Stimulated activated CD8-positive, alpha-beta memory T cell treated with anti-CD3 and anti-CD28 coated beads, Interleukin-4, amount 100 ng/mL, for 48 hours (primary cell): Measurements from ENCODE around the gene COPS7B.
"Not testable (repeated sequence)": the region's sequence is repeated elsewhere in the genome, so short reads cannot be mapped to it uniquely, and the experiment has no call there.

ENCODE experiments used
- DNase-seq: peaks from one replicate; pipeline ENCODE4 v3.0.0-alpha.2; 2020

COPS7B gene

DNA sequence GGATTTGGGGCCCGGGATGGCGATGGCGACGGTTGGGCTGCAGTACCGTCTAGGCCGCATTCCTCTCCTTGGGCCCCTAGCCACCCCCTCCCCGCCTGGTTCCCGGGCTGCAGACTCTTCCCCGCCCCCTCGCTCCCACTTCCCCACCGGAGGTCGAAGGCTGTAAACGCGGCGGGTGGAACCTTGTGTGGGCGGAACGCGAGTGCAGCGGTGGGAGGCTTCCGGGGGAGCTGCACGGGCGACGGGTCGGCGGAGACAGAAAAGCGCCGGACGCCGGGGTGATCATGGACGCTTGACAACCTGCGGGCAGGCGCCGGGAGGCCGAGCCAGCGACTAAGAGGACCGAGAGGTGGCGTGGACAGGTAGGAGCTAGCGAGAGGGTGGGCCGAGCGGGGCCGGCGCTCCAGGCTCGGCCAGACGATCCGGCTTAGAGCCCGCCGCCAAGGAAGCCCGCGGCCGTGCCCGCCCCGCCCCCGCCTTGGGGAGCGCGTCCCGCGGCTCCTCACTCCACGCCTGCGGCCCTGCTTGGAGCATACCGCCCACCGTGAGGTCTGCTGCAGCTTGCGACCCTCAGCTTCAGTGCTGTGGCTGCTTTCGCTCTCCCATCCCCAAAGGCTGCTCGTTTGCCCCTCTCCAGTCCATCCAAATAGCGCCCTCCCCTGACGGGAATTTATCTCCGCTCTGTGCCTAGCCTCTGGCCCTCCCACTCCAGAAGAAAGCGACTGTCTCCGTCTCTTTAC, at the start of gene COPS7B:
Gene COPS7B (plus strand): TSS at position 269 of the 740 bp plus-strand sequence. CDS start 2,126 bp downstream, outside the sequence.
- peak; percentile 91 for DNase-seq

DNA sequence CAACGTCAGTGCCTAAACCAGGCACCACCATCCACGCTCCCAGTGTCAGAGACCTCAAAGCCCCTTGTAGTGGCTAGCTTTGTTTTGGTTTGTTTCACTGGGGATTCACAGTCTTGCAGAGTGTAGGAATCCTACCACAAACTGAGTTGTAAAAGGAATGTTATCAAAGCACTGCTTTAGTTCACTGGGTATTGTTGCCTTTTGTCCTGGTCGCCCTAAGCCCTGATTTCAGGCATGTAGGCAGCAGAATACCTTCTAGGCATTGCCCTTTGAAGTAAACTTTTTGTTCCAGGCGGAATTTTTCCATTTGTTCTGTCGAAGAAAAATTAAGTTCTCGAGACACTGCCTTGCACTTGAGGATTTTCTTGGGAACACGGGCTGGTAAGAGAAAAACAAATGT, 48.5 kb upstream of the COPS7B start:
- no peak for DNase-seq

DNA sequence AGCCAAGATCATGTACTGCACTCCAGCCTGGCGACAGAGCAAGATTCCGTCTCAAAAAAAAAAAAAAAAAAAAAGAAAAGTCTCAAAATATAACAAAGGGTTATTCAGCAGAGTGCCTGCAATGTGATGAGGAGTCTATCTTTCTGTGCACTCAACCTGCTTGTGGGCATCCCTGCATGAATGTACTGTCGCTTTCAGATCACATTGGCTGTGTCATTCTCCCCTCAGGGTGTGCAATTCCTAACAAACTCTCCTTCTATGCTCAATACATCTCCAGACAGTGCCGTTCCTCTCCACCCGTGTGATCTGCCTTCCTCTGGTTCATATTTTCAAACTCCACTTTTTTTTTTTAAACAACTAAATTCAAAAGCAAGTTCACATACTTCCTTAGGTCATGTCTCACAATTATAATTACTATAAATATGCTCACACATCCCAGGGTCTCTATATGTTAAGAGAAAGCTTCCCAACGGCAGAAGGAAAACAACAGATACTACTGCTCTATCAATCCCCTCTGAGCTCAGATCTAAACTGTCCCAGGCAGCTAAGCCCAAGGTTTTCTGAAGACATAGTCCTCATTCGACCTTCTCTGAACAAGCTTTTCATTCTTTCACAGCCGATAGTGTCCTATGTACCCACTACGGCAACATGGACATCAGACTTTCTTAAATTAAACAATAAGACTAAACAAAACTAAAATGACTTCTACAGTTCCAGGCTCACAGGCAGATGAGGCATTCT, 42.7 kb upstream of the COPS7B start:
- no peak for DNase-seq

DNA sequence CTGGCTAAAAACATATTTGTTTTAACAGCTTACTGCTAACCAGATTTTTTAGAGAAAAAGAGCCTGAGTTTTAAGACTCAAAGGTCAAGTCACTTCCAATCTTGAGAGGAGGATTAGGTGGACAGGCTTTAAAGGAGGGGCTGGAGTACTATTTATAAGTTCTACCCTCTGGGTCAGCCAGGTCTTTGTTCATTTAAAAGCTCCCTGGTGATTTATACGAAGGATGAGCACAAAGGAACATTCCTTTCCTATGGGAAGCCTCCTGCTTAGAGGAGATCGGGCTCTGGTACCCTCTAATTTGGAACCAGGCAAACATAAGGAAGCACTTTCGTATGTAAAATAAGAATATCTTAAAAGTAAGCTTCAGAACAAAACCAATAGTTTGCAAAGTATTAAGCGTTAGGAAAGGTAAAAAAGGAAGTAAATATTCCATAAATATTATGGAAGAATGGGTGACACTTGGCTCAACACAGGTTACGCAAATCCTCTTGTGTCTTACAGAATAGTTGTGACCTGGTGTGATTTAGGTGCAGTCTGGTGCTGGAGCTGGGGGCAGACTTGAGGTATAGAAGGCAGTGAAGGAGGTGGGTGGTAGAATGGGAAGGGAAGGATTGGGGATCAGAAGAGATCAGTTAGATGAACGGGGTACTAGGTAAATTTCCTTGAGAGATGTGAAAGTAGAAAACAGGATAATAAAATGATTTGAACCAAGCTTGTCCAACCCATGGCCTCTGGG, 40.8 kb upstream of the COPS7B start:
- no peak for DNase-seq

DNA sequence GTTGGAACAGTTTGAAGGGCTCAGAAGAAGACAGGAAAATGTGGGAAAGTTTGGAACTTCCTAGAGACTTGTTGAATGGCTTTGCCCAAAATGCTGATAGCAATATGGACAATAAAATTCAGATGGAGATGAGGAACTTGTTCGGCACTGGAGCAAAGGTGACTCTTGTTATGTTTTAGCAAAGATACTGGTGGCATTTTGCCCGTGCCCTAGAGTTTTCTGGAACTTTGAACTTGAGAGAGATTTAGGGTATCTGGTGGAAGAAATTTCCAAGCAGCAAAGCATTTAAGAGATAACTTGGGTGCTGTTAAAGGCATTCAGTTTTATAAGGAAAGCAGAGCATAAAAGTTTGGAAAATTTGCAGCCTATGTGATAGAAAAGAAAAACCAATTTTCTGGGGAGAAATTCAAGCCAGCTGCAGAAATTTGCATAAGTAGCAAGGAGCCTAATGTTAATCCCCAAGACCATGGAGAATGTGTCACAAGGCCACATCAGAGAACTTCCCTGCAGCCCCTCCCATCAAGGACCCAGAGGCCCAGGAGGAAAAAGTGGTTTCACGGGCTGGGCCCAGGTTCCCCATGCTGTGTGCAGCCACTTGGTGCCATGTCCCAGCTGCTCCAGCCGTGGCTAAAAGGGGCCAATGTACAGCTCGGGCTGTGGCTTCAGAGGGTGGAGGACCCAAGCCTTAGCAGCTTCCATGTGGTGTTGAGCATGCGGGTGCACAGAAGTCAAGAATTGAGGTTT, 37.9 kb upstream of the COPS7B start:
- DNase-seq: not testable (repeated sequence)

DNA sequence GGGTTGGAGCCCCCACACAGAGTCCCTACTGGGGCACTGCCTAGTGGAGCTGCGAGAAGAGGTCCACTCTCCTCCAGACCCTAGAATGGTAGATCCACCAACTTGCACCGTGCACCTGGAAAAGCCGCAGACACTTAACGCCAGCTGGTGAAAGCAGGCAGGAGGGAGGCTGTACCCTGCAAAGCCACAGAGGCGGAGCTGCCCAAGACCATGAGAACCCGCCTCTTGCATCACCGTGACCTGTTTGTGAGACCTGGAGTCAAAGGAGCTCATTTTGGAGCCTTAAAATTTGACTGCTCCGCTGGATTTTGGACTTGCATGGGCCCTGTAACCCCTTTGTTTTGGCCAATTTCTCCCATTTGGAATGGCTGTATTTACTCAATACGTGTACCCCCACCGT, 37.2 kb upstream of the COPS7B start:
- not testable (repeated sequence) for DNase-seq

DNA sequence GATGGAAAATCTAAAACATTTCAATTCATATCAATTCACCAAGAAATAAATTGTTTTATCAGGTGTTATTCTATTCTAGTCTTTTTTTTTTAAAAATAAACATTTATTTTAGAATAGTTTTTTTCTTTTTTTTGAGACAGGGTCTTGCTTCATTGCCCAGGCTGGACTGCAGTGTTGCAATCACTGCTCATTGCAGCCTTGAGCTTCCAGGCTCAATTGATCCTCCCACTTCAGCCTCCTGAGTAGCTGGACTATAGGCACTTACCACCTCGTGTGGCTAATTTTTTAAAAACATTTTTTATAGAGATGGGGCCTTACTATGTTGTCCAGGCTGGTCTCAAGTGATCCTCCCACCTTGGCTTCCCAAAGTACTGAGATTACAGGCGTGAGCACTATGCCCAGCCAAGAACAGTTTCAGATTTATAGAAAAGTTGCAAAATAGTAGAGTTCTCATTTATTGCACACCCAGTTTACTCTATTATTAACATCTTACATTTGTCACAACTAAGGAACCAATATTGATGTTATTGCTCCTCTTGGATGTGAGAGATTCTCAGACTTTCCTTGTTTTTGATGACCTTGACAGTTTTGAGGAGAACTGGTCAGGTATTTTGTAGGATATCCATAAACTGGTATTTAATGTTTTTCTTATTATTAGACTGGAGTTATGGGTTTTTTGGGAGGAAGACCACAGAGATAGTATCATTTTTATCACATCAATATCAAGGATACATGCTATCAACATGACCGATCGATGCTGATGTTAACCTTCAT, 35.0 kb upstream of the COPS7B start:
- DNase-seq: no peak

DNA sequence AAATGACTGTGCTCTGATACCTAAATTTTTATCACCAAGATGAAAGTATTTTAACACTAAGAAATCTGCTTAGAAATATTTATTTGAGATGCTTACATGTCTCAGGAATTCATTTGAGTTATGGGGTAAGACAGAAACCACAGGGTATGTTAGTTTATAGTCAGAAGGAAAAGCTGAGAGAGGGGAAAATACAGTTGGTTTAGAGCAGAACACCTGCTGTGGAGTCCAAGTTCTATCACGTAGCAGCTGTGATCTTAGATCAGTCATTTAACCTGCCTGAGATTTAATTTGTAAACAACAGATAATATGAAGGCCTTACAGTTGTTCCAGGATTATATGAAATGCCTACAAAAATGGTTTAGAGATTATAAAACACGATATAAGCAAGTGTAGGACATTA, 34.2 kb upstream of the COPS7B start:
- no peak for DNase-seq

DNA sequence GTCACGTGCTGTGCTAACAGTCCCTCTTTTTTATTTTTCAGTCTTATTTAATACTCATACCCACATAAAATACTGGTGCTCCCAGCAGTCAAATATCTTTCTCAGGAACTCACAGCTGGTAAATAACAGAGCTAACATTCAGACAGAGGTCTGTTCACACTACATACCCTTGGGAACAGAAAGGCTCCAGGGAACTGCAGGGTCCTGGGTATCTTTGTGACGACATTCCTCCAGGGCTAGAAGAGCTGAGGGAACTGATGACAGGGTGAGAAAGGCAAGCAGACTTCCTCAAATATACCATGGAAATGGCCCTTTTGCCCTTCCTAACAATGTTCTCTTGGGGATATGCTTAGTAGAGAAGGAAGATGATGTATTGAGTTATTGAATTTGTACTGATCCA, 24.5 kb upstream of the COPS7B start:
- no peak for DNase-seq

DNA sequence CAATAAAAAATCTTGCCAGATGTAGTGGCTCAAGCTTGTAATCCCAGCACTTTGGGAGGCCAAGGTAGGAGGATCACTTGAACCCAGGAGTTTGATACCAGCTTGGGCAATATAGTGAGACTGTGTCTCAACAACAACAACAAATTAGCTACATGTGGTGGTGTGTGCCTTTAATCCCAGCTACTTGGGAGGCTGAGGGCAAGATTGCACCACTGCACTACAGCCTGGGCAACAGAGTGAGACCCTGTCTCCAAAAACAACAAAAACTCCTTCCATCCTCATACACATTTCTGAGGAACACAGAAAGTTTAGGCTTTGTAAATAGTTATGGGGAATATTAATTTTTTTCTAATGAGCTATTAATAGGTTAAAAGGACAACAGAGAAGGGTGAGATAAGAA, 22.1 kb upstream of the COPS7B start:
- no peak for DNase-seq

DNA sequence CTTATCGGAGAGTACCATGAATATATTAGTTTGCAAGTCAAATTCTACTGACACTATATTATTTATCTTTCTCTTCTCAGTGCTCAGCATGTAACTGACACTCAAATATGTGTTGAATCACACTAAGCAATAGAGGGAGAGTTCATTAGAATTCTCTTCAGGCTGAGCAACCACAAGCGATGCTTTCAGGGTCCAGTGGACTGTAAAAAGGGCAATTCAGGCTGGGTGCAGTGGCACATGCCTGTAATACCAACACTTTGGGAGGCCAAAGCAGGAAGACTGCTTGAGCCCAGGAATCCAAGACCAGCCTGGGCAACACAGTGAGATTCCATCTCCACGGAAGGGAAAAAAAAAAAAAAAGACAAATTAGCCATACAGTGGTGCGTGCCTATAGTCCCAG, 21.5 kb upstream of the COPS7B start:
- no peak for DNase-seq

DNA sequence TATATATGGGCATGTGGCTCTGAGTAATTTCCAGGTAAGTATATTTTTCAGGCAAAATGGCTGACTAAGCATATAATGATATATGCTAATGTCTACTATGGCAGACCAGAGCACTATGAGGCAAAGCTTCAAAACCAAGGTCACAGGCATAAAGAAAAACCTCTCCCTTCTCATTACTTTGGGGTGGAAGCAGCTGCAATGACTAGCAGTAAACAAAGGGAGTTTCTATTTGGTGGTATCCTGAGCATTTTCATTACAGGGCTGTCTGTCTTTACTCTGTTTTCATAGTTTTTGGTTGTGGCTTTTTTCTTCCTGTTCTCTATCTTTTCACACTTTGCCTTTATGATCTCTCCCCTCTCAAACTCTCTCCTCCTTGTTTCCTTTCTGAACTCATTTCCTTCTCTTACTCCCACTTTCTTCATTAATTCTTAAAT, 20.7 kb upstream of the COPS7B start:
- no peak for DNase-seq

DNA sequence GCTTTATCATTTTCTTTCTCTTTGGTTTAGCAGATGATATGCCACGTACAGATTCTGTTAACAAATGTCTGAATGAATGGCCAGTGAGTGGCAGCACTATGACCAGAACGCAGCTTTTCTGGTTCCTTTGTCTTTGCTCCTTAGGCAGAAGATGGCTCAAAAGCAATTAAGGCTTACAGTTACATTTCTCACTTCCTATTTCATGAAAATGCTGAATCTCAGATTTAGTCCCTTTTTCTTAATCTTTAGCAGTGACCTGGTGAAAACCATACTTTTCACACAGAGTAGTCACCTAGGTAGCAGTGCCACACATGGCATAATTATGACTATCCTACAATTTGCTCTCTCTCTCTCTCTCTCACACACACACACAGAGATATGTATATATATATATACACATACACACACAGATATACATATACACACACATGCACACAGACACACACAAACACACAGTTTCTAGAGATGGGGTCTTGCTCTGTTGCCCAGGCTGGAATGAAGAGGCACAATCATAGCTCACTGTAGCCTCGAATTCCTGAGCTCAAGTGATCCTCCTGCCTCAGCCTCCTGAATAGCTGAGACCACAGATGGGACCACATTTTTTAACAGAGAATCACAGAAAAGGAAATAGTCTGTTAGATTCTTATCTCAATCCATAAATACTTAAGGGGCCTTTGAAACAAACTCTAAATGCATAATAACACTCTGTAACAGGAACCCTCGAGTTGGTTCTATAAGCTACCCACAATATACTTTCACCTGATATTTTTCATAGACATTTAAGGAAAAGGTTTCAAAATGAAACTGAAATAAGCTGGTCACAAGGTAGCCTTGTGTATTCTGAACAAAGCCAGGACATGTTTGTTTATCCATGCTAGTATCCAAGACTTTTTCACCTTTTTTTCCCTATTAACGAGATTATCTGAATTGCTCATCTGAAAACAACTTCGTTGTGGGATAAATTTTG, 16.8 kb upstream of the COPS7B start:
- DNase-seq: no peak

DNA sequence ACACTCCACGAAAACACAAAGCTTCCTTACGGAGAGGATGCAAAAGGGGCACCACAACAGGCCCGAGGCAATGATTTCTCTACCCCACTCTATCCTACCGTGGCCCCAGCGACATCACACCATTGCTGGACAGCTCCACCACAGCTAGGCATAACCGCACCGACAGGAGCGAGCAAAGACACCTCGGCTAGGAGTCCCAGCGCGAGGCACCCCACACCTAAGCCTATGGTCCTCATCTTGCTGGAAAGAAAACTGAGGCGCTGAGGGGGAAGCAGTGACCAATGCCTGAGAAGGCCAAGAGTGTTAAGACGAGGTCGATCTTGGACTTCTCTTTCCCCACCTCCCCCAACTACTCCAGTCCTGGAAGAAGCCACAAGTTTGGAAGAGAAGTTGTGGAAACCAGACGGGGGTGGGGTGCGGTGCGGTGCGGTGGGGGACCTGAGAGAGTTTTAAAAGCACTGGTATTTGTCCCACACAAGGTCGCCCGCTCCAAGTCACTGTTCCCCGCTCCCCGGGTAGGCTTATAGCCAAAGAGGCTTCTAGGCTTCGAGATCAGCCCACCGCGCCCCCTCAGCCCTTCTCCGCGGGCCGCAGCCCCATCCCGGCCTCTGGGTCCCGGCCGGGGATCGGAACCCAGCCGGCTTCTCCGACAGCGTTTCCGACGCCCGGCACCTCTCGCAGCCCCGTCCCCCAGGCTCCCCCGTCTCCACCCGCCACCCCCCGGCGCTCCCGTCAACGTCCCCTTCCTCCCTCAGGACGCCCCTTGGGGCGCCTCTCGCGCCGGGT, 5.9 kb upstream of the COPS7B start:
- DNase-seq: peak; percentile 41

DNA sequence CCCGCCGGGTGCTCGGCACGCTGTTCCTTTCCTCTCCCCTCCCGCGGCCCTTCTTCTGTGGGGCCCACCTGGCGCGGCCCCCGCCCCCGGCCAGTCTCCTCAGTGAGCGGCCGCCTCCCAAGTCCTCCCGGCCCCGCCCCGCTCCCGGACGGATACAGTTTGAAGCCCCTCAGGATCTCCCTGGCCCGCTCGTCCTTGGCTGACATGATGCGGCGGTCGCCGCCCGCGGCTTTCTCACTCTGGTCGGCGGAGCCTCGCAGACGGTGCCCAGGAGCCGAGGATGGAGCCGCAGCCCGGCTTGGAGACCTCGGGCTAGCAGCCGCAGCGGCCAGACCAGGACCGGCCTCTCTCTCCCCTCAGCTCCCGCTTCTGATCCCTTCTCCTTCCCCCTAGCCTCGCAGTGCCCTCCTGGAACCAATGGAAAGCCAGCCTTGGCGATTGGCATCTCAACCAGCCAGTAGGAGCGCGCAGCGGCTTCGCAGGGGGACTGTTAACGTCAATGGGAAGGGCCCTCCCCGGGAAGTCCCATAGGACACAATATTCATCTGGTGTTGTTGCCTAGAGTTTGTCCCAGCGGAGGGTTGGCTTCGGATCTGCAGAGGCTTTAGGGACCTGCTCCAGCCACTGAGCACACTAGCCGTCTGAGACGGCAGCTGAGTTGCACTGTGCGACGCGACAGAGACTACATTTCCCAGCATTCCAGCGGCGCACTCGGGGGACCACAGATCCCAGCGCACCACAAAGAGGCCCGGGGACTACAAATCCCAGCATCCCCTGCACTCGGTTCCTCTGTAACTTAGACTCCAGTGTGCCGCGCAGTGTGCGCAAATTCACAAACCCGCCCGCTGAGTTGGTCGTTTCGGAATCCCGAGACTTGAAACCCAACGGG, 5.1 kb upstream of the COPS7B start, which contains the start of gene PDE6D:
Gene PDE6D (minus strand): TSS at position 374 of the 889 bp plus-strand sequence. CDS start 168 bp downstream, at position 206.
- DNase-seq: peak; percentile 99

DNA sequence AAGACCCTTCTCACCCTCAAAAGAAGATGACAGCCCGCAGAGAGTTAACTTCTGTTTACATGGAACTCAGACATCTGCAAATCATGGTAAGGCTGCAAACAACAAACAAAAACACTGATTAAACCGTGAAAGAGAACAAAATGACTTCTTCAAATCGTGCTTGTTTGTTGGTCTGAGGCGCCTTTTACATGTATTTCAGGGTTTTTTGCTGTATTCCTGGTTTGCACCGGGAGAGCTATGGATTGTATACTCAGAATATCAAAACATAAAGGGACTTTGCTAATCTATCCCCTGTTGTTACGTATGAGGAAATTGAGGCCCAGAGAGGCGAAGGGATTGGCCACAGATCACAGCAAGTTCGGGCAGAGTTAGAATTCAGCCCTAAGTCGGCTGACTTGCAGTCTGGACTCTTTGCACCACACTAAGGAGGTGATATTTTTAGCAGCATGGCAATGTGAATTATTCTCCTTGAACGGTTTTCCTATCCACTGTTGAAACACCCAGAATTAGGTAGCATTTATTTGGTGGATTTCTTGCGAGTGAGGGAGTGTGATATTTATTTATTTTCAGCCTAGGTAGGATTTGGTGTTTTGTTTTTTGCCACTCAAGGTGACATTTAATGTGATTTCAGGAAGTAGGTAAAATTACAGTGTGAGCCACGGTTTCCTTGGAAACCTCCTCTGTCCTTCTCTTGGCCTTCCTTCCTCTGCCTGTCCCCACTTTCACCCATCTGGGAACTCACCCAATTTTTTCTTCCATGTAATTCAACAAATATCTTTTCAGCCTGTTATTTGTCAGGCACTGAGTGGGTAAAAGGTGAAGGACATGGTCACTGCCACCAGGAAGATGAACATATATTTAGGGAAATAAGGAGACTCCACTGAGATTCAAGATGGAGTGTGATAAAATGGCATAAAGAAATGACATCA, 4.2 kb upstream of the COPS7B start:
- DNase-seq: no peak

DNA sequence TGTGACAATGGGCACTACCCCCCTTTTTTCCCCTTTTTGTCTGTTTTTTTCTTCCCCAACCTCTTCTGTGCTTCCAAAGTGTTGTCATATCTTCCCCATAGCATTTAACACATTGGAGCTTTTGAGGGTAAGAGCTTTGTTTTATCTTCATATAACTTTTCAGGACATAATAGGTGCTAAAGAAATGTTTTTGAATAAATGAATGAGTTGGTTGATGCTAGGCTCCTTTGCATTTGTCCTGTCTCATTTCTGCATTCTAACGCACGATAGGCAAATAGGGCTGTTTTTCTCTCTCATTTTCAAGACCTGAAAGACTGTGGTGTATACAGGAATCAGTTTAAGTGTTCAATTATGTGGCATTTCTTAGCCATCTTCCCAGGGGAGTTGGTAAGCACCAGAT, 832 bp upstream of the COPS7B start:
- DNase-seq: no peak

DNA sequence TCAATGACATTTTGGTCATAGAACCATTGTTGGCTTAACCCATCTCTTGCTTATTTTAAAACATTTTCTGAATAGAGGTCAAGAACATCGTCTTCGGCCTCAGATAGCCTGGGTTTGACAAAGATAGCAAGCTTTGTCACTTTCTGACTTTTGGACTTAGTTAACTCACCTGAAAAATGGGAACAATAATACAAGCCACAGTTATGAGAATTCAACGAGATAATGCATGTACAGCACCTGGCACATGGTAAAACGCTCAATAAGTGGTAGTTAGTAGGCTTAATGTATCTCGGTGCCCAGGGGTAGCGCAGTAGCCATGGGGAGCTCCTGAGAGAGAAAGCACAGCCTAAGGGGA, 446 bp upstream of the COPS7B start:
- no peak for DNase-seq
